GM19455 (cell line): ENCODE results near the gene SELENOT.
"Not testable (repeated sequence)": the region's sequence is repeated elsewhere in the genome, so short reads cannot be mapped to it uniquely, and the experiment has no call there.

ENCODE experiments used
- ATAC-seq: cut with Tn5 transposase; IDR thresholded peaks from one replicate; pipeline ENCODE4 v1.9.1; 2021; ENCODE audit not compliant: unreplicated experiment

The SELENOT gene

GRCh38 chr3:150603153-150603979 is at the start of gene SELENOT:
Gene SELENOT (plus strand): TSS chr3:150603321. CDS start chr3:150603363, 42 bp downstream.
- ATAC-seq, result peak; percentile 63

- no peak for ATAC-seq
Observed at GRCh38 chr3:150555859-150556436, 47.2 kb upstream of the SELENOT start.

DNA sequence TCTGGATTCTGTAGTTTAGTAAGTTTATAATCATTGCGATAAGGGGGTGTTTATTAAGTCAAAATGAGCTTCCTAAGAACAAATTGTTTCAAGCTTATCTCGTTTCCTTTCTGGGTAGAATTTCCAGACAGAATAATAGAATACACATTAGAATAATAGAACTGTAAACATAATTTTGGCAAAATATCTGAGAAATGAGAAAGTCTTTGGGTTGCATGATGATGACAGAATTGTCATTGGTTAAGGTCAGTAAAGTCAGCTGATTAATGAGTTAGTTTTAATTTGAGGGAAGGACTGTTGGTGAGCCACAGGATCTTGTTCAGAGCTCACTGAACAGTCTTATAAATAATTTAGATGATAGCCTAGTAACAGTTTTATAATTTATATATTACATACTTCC is 46.3 kb upstream of the SELENOT start:
- no peak for ATAC-seq

GRCh38 chr3:150557725-150558124 is 45.4 kb upstream of the SELENOT start:
- ATAC-seq, result no peak

GRCh38 chr3:150564243-150564642 is 38.9 kb upstream of the SELENOT start:
- ATAC-seq, result no peak

DNA sequence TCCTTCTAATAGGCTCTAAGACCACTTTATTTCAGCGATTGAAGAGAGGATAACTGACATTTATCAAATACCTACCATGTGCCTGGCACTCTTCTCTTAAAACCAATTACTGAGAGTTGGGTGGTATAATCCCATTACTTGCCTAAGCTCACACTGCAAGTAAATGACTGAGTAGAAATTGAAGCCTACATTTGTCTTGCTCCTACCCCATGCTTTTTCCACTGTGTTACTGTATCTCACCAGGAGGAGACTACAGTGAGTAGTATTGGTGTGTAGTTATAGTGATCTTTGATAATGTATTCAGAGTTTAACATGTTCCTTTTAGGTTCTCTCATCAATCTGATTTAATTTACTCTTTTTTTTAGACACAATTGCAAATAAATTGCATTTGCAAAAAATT is 35.8 kb upstream of the SELENOT start:
- no peak for ATAC-seq

GRCh38 chr3:150577855-150578254 is 25.3 kb upstream of the SELENOT start:
- no peak for ATAC-seq

DNA sequence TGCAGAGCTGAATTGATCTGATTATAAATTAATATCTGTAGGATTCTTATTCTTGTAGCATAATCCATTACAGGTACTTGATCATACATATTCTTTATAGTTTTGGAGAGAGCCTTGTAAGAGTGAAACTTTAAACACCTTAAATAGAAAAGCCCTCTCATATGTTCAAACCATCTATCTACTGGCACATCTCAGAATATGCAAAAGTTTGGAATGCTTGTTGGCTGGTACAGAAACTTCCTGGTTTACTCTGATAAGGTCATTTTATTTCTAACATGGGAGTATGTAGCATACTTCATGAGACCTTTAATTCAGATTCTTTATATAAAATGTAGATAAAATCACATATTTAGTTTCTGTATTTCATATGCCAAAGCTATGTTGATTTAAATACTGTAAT is 21.9 kb upstream of the SELENOT start:
- no peak for ATAC-seq

GRCh38 chr3:150582620-150583019 is 20.5 kb upstream of the SELENOT start:
- ATAC-seq, result peak; percentile 74

- no peak for ATAC-seq
Observed at GRCh38 chr3:150583028-150583427, 20.1 kb upstream of the SELENOT start.

GRCh38 chr3:150588027-150588830 is 14.9 kb upstream of the SELENOT start:
- no peak for ATAC-seq

- no peak for ATAC-seq
Observed at GRCh38 chr3:150589759-150590158, 13.4 kb upstream of the SELENOT start.

GRCh38 chr3:150594150-150594549 is 9.0 kb upstream of the SELENOT start:
- ATAC-seq, result no peak

- no peak for ATAC-seq
Observed at GRCh38 chr3:150597646-150598045, 5.5 kb upstream of the SELENOT start.

DNA sequence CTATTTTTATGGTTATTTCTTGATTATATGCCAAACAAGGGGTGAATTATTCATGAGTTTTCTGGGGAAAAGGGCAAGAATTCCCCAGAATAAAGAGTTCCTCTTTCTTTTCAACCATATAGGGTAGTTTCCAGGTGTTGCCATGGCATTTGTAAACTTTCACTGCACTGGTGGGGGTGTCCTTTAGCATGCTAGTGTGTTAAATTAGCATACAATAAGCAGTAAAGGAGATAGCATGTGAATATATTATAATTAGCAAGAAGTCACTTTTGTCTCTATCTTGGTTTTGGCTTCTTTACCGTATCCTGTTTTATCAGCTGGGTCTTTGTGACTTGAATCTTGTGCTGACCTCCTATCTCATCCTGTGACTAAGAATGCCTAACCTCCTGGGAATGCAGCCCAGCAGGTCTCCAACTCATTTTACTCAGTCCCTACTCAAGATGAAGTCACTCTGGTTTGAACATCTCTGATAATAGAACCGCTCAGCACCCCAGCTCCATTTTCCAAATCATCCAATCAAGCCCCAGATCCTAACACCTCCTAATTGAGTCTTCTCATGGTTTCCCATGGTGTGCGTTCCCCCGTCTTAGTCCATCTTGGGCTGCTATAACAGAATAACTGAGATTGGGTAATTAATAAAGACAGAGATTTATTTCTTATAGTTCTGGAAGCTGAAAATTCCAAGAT is 3.4 kb upstream of the SELENOT start:
- ATAC-seq, result no peak

DNA sequence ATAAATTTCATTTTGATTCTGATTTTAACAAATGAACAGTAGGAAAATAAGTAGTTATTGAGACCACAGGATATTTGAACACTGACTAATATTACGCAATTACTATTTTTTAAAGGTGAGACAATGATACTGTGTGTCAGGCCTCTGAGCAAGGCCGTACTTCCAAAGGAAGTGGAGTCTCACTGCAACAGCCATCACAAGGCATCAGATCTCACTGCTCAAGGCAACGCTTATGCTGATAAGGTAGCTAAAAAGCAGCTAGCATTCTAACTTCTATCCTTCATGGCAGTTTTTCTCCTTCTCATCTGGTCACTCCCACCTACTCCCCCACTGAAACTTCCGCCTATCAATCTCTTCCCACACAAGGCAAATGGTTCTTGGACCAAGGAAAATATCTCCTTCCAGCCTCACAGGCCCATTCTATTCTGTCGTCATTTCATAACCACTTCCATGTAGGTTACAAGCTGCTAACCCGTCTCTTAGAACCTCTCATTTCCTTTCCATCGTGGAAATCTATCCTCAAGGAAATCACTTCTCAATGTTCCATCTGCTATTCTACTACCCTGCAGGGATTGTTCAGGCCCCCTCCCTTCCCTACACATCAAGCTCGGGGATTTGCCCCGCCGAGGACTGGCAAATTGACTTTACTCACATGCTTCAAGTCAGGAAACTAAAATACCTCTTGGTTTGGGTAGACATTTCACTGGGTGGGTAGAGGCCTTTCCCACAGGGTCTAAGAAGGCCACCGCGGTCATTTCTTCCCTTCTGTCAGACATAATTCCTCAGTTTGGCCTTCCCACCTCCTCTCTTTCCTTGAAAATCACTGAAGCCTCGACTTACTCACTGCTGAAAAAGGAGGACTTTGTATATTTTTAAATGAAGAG is 2.2 kb upstream of the SELENOT start:
- ATAC-seq, result not testable (repeated sequence)

- peak; percentile 17 for ATAC-seq
Observed at GRCh38 chr3:150602426-150603152, 532 bp upstream of the SELENOT start.

GRCh38 chr3:150603980-150604319 is 829 bp downstream of the SELENOT start:
- ATAC-seq, result no peak

GRCh38 chr3:150605998-150606641 is 3.0 kb downstream of the SELENOT start:
- ATAC-seq, result no peak
